Measurements from ENCODE around the gene SLCO2B1. TPM values are rescaled to one million over a fixed set of nuclear protein-coding genes. Genes with fewer than 3 reads are reported as not detected.

SLCO2B1 gene
- total RNA-seq, 1 experiment from 2014 or later: 0.57 TPM

DNA sequence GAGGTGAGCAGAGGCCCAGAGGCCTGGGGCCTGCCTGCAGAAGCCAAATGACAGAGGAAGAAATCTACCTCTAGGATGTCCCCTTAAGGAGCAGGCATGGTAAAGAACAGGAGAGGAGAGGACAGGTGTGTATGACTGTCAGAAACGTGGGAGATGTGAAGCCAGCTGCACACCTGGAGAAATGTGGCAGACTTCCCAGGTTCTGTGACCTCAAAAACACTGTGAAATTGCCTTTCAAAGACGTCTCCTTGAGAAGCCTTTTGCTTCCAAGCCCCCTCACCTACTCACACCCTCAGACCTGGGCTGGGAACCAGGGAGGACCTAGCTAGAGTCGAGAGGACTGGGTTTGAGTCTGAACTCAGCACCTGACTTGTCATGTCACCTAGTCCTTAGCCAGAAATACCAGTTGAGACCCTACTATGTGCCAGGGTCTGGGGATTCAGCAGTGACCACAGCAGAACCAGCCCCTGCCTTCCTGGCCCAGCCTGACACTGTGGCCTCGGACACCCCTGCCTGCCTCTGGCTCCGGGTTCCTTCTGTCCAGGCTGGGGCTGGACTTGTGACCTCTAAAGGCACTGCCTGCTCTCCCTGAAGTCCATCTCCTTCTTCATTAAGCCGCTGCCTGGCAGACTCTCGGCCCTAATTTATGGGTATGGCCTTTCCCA lies 95.2 kb downstream of the SLCO2B1 start:
- ChIA-PET CTCF (interaction anchor here (1.0 to 5.0 kb wide), 4 partner anchors 32 to 102 kb away, joined by 4 to 59 read pairs (median 24); no protein-coding TSS in a partner anchor), POLR2A (no interaction called here)
- peaks cover 63% of the 10 kb centered on the region for H3K27me3 Mint-ChIP-seq (ENCODE audit: low read depth)
- ATAC-seq (no peak), DNase-seq (ENCODE audit: low spot score) (no peak)
- TF ChIP-seq IRF1 (CRISPR knock-in tag; IDR thresholded peaks at IDR 0.05) (no peak), HMGA2 (CRISPR knock-in tag; IDR thresholded peaks at IDR 0.05) (no peak), NFE2L1 (CRISPR knock-in tag; IDR thresholded peaks at IDR 0.05) (no peak), JAZF1 (CRISPR knock-in tag; IDR thresholded peaks at IDR 0.05) (no peak), MAX (CRISPR knock-in tag; IDR thresholded peaks at IDR 0.05) (no peak), KAT7 (CRISPR knock-in tag; IDR thresholded peaks at IDR 0.05; ENCODE audit: borderline replicate concordance) (no peak), TCF7 (CRISPR knock-in tag; IDR thresholded peaks at IDR 0.05; ENCODE audit: low read depth) (no peak), ZNF263 (CRISPR knock-in tag; IDR thresholded peaks at IDR 0.05; ENCODE audit: low read depth) (no peak), ZNF416 (CRISPR knock-in tag; IDR thresholded peaks at IDR 0.05) (no peak), EMX1 (CRISPR knock-in tag; IDR thresholded peaks at IDR 0.05) (no peak), OVOL2 (CRISPR knock-in tag; IDR thresholded peaks at IDR 0.05; ENCODE audit: borderline replicate concordance) (no peak), CREB1 (CRISPR knock-in tag; IDR thresholded peaks at IDR 0.05) (no peak), ZNF671 (CRISPR knock-in tag; IDR thresholded peaks at IDR 0.05) (no peak), GABPB1 (CRISPR knock-in tag; IDR thresholded peaks at IDR 0.05) (no peak), ZBTB43 (CRISPR knock-in tag; IDR thresholded peaks at IDR 0.05) (no peak)
- TF ChIP-seq, protein P1, sequence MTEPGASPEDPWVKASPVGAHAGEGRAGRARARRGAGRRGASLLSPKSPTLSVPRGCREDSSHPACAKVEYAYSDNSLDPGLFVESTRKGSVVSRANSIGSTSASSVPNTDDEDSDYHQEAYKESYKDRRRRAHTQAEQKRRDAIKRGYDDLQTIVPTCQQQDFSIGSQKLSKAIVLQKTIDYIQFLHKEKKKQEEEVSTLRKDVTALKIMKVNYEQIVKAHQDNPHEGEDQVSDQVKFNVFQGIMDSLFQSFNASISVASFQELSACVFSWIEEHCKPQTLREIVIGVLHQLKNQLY (CRISPR knock-in tag; IDR thresholded peaks at IDR 0.05): no peak
- TF ChIP-seq, protein P2, sequence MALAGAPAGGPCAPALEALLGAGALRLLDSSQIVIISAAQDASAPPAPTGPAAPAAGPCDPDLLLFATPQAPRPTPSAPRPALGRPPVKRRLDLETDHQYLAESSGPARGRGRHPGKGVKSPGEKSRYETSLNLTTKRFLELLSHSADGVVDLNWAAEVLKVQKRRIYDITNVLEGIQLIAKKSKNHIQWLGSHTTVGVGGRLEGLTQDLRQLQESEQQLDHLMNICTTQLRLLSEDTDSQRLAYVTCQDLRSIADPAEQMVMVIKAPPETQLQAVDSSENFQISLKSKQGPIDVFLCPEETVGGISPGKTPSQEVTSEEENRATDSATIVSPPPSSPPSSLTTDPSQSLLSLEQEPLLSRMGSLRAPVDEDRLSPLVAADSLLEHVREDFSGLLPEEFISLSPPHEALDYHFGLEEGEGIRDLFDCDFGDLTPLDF (CRISPR knock-in tag; IDR thresholded peaks at IDR 0.05): no peak
- H3K27ac Mint-ChIP-seq: no peak overlapping the region
- peaks cover 4% of the 10 kb centered on the region for H3K4me1 Mint-ChIP-seq
- H3K4me3 Mint-ChIP-seq: no peak overlapping the region
- no peaks in the 10 kb centered on the region for H3K9me3 Mint-ChIP-seq
- no peaks in the 10 kb centered on the region for H3K36me3 Mint-ChIP-seq

- Mint-ChIP-seq H3K4me3 (no peak overlapping the region), H3K27ac (no peak overlapping the region), H3K9me3 (peaks cover 3% of the 10 kb centered on the region), H3K4me1 (peaks cover 4% of the 10 kb centered on the region), H3K36me3 (no peaks in the 10 kb centered on the region), H3K27me3 (ENCODE audit: low read depth) (peaks cover 68% of the 10 kb centered on the region)
- DNase-seq (ENCODE audit: low spot score): no peak
- ChIA-PET POLR2A (interaction anchor here (0.6 kb wide), 1 partner anchor 323 kb away, joined by 3 read pairs; no protein-coding TSS in a partner anchor), CTCF (interaction anchor here (1.7 to 5.0 kb wide), 4 partner anchors 32 to 103 kb away, joined by 5 to 160 read pairs (median 48); no protein-coding TSS in a partner anchor)
- ATAC-seq: no peak
- TF ChIP-seq ATF2 (CRISPR knock-in tag; IDR thresholded peaks at IDR 0.05; ENCODE audit: borderline replicate concordance, low read depth): no peak
- TF ChIP-seq TP53 (CRISPR knock-in tag; IDR thresholded peaks at IDR 0.05): no peak
- TF ChIP-seq IRF1 (CRISPR knock-in tag; IDR thresholded peaks at IDR 0.05): no peak
- no peak for TF ChIP-seq EMX1 (CRISPR knock-in tag; IDR thresholded peaks at IDR 0.05)
Observed at GRCh38 chr11:75246671-75247350, 95.9 kb downstream of the SLCO2B1 start.
